ENCODE measurements around the gene MAP2K2.

Gene MAP2K2

GRCh38 chr19:4157164-4157563 is 33.2 kb upstream of the MAP2K2 start:
- Histone ChIP-seq H3K36me3 (replicated peaks) (no peaks in the 10 kb centered on the region), H3K4me3 (ENCODE audit: low read depth, low read length) (no peak overlapping the region), H3K27me3 (replicated peaks) (no peaks in the 10 kb centered on the region), H3K27ac (no peak overlapping the region)
- no peak for DNase-seq
- in situ Hi-C loops (cut with HindIII; ENCODE audit: low pct_ligation_motif_present, low sequenced_read_pairs), result no loop called here
- TF ChIP-seq CTCF (IDR thresholded peaks at IDR 0.05; ENCODE audit: low read depth, low read length, missing control alignments), result no peak

GRCh38 chr19:4154571-4155312 is 30.8 kb upstream of the MAP2K2 start:
- Histone ChIP-seq H3K27me3 (replicated peaks) (no peaks in the 10 kb centered on the region), H3K27ac (no peak overlapping the region), H3K4me3 (ENCODE audit: low read depth, low read length) (no peak overlapping the region), H3K36me3 (replicated peaks) (no peaks in the 10 kb centered on the region)
- no peak for TF ChIP-seq CTCF (IDR thresholded peaks at IDR 0.05; ENCODE audit: low read depth, low read length, missing control alignments)
- no peak for DNase-seq
- in situ Hi-C loops (cut with HindIII; ENCODE audit: low pct_ligation_motif_present, low sequenced_read_pairs), result no loop called here

- H3K4me3 ChIP-seq (ENCODE audit: low read depth, low read length), result no peak overlapping the region
- DNase-seq, result no peak
- no peak for TF ChIP-seq CTCF (IDR thresholded peaks at IDR 0.05; ENCODE audit: low read depth, low read length, missing control alignments)
- H3K27me3 ChIP-seq (replicated peaks), result no peaks in the 10 kb centered on the region
- in situ Hi-C loops (cut with HindIII; ENCODE audit: low pct_ligation_motif_present, low sequenced_read_pairs), result no loop called here
- no peaks in the 10 kb centered on the region for H3K36me3 ChIP-seq (replicated peaks)
- no peak overlapping the region for H3K27ac ChIP-seq
Measured at GRCh38 chr19:4152241-4152998, 28.5 kb upstream of the MAP2K2 start.

GRCh38 chr19:4151623-4152022 is 27.7 kb upstream of the MAP2K2 start:
- H3K27ac ChIP-seq, result no peak overlapping the region

GRCh38 chr19:4149518-4150288 is 25.8 kb upstream of the MAP2K2 start:
- DNase-seq, result no peak
- in situ Hi-C loops (cut with HindIII; ENCODE audit: low pct_ligation_motif_present, low sequenced_read_pairs), result no loop called here
- H3K36me3 ChIP-seq (replicated peaks), result no peaks in the 10 kb centered on the region
- no peaks in the 10 kb centered on the region for H3K27me3 ChIP-seq (replicated peaks)
- TF ChIP-seq CTCF (IDR thresholded peaks at IDR 0.05; ENCODE audit: low read depth, low read length, missing control alignments), result no peak
- no peak overlapping the region for H3K27ac ChIP-seq
- H3K4me3 ChIP-seq (ENCODE audit: low read depth, low read length), result no peak overlapping the region

More at GRCh38 chr19:4151623-4152022, 27.7 kb upstream of the MAP2K2 start:
- TF ChIP-seq CTCF (IDR thresholded peaks at IDR 0.05; ENCODE audit: low read depth, low read length, missing control alignments), result no peak
- Histone ChIP-seq H3K4me3 (ENCODE audit: low read depth, low read length) (no peak overlapping the region), H3K36me3 (replicated peaks) (no peaks in the 10 kb centered on the region), H3K27me3 (replicated peaks) (no peaks in the 10 kb centered on the region)
- in situ Hi-C loops (cut with HindIII; ENCODE audit: low pct_ligation_motif_present, low sequenced_read_pairs), result no loop called here
- DNase-seq, result no peak
